OCI-LY7 (cell line): Measurements from ENCODE around the gene SLC45A1. TPM values are rescaled to one million over a fixed set of nuclear protein-coding genes. Genes with fewer than 3 reads are reported as not detected.

Experiments
- BruUV-seq: library from RNA; stranded (reverse); fragments of 400-500 nt; replicated peaks from 2 replicates; lab custom pipeline; 2021; lab: Mats Ljungman, UMichigan
- CTCF ChIA-PET: fragments of 300-600 bp; sonication (Branson Sonifier 250); formaldehyde crosslinking; loops from one replicate; lab custom pipeline; 2022; ENCODE audit warnings: antibody characterized with exemption; ENCODE audit not compliant: unreplicated experiment; lab: Charles Lee
- POLR2A ChIA-PET: fragments of 300-600 bp; sonication (Branson Sonifier 250); formaldehyde crosslinking; loops from one replicate; lab custom pipeline; 2022; ENCODE audit warnings: antibody characterized with exemption; lab: Charles Lee
- DNase-seq: peaks from one replicate; pipeline ENCODE4 v3.0.0-alpha.2; 2015; ENCODE audit warnings: low spot score
- H2AFZ ChIP-seq: fragments of 200-600 bp; sonication (generic), shearing (Covaris generic); 2 replicates; pipeline ENCODE4 v1.6.1; 2014; ENCODE audit warnings: mild to moderate bottlenecking, antibody characterized with exemption, low read length, moderate library complexity
- H3K27ac ChIP-seq: fragments of 200-600 bp; sonication (generic); 2 replicates; pipeline ENCODE4 v1.5.1; 2014; ENCODE audit warnings: mixed run types, low read depth, mild to moderate bottlenecking, moderate library complexity, low read length, inconsistent platforms; ENCODE audit not compliant: poor library complexity, severe bottlenecking
- H3K36me3 ChIP-seq: fragments of 200-600 bp; sonication (generic); 2 replicates; pipeline ENCODE4 v1.6.1; 2014; ENCODE audit warnings: mild to moderate bottlenecking, antibody characterized with exemption, low read length, moderate library complexity, mixed read lengths; ENCODE audit not compliant: insufficient read depth
- H3K4me1 ChIP-seq: fragments of 200-600 bp; sonication (generic); 2 replicates; pipeline ENCODE4 v1.5.1; 2014; ENCODE audit warnings: mild to moderate bottlenecking, low read length; ENCODE audit not compliant: insufficient read depth, poor library complexity, severe bottlenecking
- H3K4me2 ChIP-seq: fragments of 200-600 bp; sonication (generic); 2 replicates; pipeline ENCODE4 v1.6.1; 2014; ENCODE audit warnings: mild to moderate bottlenecking, low read length
- H3K4me3 ChIP-seq: fragments of 200-600 bp; sonication (generic); 2 replicates; pipeline ENCODE4 v1.5.1; 2014; ENCODE audit warnings: mild to moderate bottlenecking, low read depth, low read length; ENCODE audit not compliant: poor library complexity, severe bottlenecking
- H3K79me2 ChIP-seq: fragments of 200-600 bp; sonication (generic); 2 replicates; pipeline ENCODE4 v1.6.1; 2016; ENCODE audit warnings: low read depth, mild to moderate bottlenecking, low read length, moderate library complexity, mixed read lengths; ENCODE audit not compliant: insufficient read depth
- H3K9me2 ChIP-seq: fragments of 200-600 bp; sonication (generic); 2 replicates; pipeline ENCODE4 v1.6.1; 2016; ENCODE audit warnings: mild to moderate bottlenecking, low read length, mixed read lengths; ENCODE audit not compliant: insufficient read depth
- H3K9me3 ChIP-seq: fragments of 200-600 bp; sonication (generic); 2 replicates; pipeline ENCODE4 v1.6.1; 2014; ENCODE audit warnings: mild to moderate bottlenecking, mixed run types, low read length, mixed read lengths
- H4K20me1 ChIP-seq: fragments of 200-600 bp; sonication (generic); 2 replicates; pipeline ENCODE4 v1.6.1; 2014; ENCODE audit warnings: mild to moderate bottlenecking, antibody characterized with exemption, low read length, moderate library complexity, mixed read lengths; ENCODE audit not compliant: insufficient read depth
- CTCF ChIP-seq: fragments of 200-600 bp; sonication (generic); conservative IDR thresholded peaks from 2 replicates; pipeline ENCODE4 v1.5.1; 2014; ENCODE audit warnings: mild to moderate bottlenecking, antibody characterized with exemption, low read length, moderate library complexity, mixed read lengths
- EZH2phosphoT487 ChIP-seq: fragments of 200-600 bp; sonication (generic); IDR thresholded peaks from 2 replicates; pipeline ENCODE4 v1.6.1; 2018; ENCODE audit warnings: low read depth, borderline replicate concordance, mild to moderate bottlenecking, mixed run types, antibody characterized with exemption, low read length, moderate library complexity, mixed read lengths
- intact Hi-C: fragments of 100-400 bp; cut with micrococcal nuclease; formaldehyde crosslinking; loops from one replicate; pipeline ENCODE4 v1.10.0; 2022; ENCODE audit not compliant: unreplicated experiment
- total RNA-seq, 2 experiments: library from RNA; depleted of rRNA in 1 of 2; stranded (reverse); fragments of >200 nt in 1 of 2; shearing (Covaris generic) in 1 of 2; gene quantifications; 2 replicates each; pipeline ENCODE4 v1.2.3, GENCODE V29; 2014 to 2022

Gene SLC45A1
- total RNA-seq, 2 experiments from 2014 or later, result not detected

- Histone ChIP-seq H3K4me3 (no peak overlapping the region), H3K4me1 (no peaks in the 10 kb centered on the region), H3K9me2 (no peaks in the 10 kb centered on the region), H2AFZ (no peak overlapping the region), H3K4me2 (no peak overlapping the region), H3K79me2 (no peaks in the 10 kb centered on the region), H3K36me3 (no peaks in the 10 kb centered on the region), H4K20me1 (no peaks in the 10 kb centered on the region), H3K9me3 (no peaks in the 10 kb centered on the region), H3K27ac (no peak overlapping the region)
- DNase-seq, result no peak
- ChIA-PET CTCF (no interaction called here), POLR2A (no interaction called here)
- no TSS peak for BruUV-seq
- TF ChIP-seq EZH2phosphoT487 (no peak), CTCF (no peak)
- intact Hi-C loops, result no loop called here
Measured at GRCh38 chr1:8329858-8330257, 11.9 kb downstream of the SLC45A1 start.

- Histone ChIP-seq H3K4me1 (no peaks in the 10 kb centered on the region), H3K9me3 (no peaks in the 10 kb centered on the region), H3K4me2 (no peak overlapping the region), H2AFZ (no peak overlapping the region), H3K9me2 (no peaks in the 10 kb centered on the region), H3K27ac (no peak overlapping the region), H3K36me3 (no peaks in the 10 kb centered on the region), H3K79me2 (no peaks in the 10 kb centered on the region), H3K4me3 (no peak overlapping the region), H4K20me1 (no peaks in the 10 kb centered on the region)
- POLR2A ChIA-PET, result no interaction called here
- intact Hi-C loops, result no loop called here
- CTCF ChIA-PET, result no interaction called here
- TF ChIP-seq CTCF (no peak), EZH2phosphoT487 (no peak)
- DNase-seq, result no peak
- BruUV-seq, result no TSS peak
Measured at GRCh38 chr1:8330271-8331125, 12.6 kb downstream of the SLC45A1 start.

GRCh38 chr1:8332806-8333205, 14.9 kb downstream of the SLC45A1 start:
- H3K79me2 ChIP-seq, result no peaks in the 10 kb centered on the region
- H3K27ac ChIP-seq, result no peak overlapping the region
- no peaks in the 10 kb centered on the region for H3K36me3 ChIP-seq
- BruUV-seq, result no TSS peak
- H3K4me2 ChIP-seq, result no peak overlapping the region
- intact Hi-C loops, result no loop called here
- H3K9me2 ChIP-seq, result no peaks in the 10 kb centered on the region
- ChIA-PET POLR2A (interaction anchor here (0.7 kb wide), 1 partner anchor 17 kb away, joined by 6 read pairs; no protein-coding TSS in a partner anchor), CTCF (no interaction called here)
- no peak for TF ChIP-seq CTCF
- no peak for TF ChIP-seq EZH2phosphoT487
- H3K4me1 ChIP-seq, result no peaks in the 10 kb centered on the region
- no peak overlapping the region for H2AFZ ChIP-seq
- H3K4me3 ChIP-seq, result no peak overlapping the region
- DNase-seq, result no peak
- no peaks in the 10 kb centered on the region for H3K9me3 ChIP-seq
- no peaks in the 10 kb centered on the region for H4K20me1 ChIP-seq
